GM12891 (cell line): Measurements from ENCODE around the gene WDR91.

ENCODE experiments used
- POLR2AphosphoS5 ChIP-seq: IDR thresholded peaks from 2 replicates; pipeline ENCODE4 v1.6.1; 2011; ENCODE audit warnings: low read depth, low read length, control low read depth
- SPI1 ChIP-seq: IDR thresholded peaks from 2 replicates; pipeline ENCODE4 v1.6.1; 2011; ENCODE audit warnings: low read depth, low read length, control low read depth
- TAF1 ChIP-seq: IDR thresholded peaks from 2 replicates; pipeline ENCODE4 v1.6.1; 2011; ENCODE audit warnings: low read depth, low read length, control low read depth

GRCh38 chr7:135181261-135181928 lies 29.9 kb downstream of the WDR91 start:
- no peak for TF ChIP-seq POLR2AphosphoS5
- no peak for TF ChIP-seq TAF1
- no peak for TF ChIP-seq SPI1
